Fibroblast of lung (primary cell): ENCODE results near the gene MPZL3.

Source experiments
- CTCF ChIP-seq, 2 donors: IDR thresholded peaks in 1 of 2; conservative IDR thresholded peaks in 1 of 2; 1 replicate in 1 of 2; 2 replicates in 1 of 2; pipeline ENCODE4 v1.5.1; 2011 to 2012; ENCODE audit warnings: low read length in 2 of 2, control low read depth in 1 of 2, inconsistent platforms in 1 of 2, low read depth in 1 of 2, mild to moderate bottlenecking in 1 of 2
- EZH2 ChIP-seq: IDR thresholded peaks from 2 replicates; pipeline ENCODE4 v1.5.1; 2012; ENCODE audit warnings: low read length, control low read depth, mild to moderate bottlenecking; ENCODE audit errors: missing control alignments

GRCh38 chr11:118221419-118221818 lies 30.7 kb downstream of the MPZL3 start:
- TF ChIP-seq CTCF (conservative IDR thresholded peaks at IDR 0.05 in 1 of 2, IDR thresholded peaks at IDR 0.05 in 1 of 2; ENCODE audit: low read depth in 1 of 2, low read length in 2 of 2) (no peak), EZH2 (no peak)
